Stimulated activated CD4-positive, alpha-beta T cell treated with anti-CD3 and anti-CD28 coated beads, Interleukin-2, amount 100 ng/mL, for 48 hours (primary cell): ENCODE results near the gene PLA2G12A.
A peak's percentile ranks its signal among the peaks of the same experiment; 100 is the strongest.
"Not testable (repeated sequence)": the region's sequence is repeated elsewhere in the genome, so short reads cannot be mapped to it uniquely, and the experiment has no call there.

Experiments
- DNase-seq, 2 donors: peaks; one replicate each; pipeline ENCODE4 v3.0.0-alpha.2; 2020

PLA2G12A gene

DNA sequence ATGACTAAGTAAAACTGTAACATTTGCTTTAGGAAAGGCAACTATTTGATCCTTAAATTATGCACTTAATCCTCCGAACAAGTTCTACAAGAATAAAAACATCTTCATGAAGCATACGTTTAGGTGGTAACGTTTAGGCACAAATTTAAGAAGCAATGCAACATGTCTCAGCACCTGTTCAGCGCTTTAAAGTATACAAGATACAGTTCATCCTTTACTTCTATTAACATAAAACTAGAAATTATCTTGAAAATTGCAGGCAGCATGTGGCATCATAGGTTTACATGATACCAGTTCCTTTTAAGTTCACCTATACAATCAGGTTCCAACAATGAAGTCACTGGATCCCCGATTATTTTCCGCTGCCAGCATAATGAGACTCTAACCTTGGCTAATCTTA, 1.5 kb downstream of the PLA2G12A start:
- no peak for DNase-seq

DNA sequence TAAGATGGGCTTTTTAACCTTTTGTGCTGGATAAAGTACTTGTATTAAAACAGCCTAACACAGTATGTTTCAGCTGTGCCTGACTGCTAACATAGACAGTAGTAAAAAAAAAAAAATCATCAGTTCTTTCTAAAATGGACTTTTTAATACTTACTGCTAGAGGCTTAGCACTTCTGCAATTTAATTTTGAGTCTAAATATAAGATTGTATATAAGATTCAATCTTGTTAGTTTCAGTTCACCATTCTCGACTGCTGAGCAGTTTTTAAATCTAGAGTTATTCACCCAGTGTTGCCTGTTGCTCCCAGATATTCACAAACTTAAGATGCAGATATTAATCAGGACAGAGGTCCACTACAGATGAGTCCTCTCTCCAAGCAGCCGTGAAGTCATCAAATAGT, 6.8 kb downstream of the PLA2G12A start:
- DNase-seq: no peak

DNA sequence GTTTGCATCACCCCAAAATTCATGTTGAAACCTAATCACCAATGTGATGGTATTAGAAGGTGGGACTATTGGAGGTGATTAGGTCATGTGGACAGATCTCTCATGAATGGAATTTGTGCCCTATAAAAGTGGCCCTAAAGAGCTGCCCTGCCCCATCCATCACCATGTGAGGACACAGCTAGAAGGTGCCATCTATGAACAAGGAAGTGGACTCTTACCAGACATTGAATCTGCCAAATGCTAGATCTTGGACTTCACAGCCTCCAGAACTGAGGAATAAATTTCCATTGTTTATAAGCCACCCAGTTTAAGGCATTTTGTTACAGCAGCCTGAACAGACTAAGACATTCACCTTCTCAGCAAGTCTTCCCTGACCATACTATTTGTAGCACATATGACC, 7.5 kb downstream of the PLA2G12A start:
- DNase-seq: no peak

- no peak for DNase-seq
These were observed 8.8 kb downstream of the PLA2G12A start for GRCh38 chr4:109721033-109721432.

- DNase-seq: no peak
These were observed 10.3 kb downstream of the PLA2G12A start for GRCh38 chr4:109719604-109720003.

DNA sequence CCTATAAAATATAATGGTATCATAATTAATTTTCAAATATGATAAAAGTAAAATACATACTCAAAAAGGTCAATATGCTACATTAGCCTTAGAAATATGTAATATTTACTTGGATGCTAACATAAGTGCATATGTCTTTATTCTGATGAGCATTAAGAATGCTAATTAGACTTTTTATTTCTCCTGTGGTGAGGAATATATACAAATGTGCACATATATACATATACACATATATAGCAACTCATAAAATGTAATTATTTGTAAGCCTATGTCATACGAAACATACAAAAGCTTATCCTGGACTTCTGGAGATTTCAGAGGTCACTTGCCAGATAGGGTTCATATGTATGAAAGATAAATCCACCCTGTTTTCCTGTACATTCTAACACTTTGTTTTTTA, 11.1 kb downstream of the PLA2G12A start:
- no peak for DNase-seq

DNA sequence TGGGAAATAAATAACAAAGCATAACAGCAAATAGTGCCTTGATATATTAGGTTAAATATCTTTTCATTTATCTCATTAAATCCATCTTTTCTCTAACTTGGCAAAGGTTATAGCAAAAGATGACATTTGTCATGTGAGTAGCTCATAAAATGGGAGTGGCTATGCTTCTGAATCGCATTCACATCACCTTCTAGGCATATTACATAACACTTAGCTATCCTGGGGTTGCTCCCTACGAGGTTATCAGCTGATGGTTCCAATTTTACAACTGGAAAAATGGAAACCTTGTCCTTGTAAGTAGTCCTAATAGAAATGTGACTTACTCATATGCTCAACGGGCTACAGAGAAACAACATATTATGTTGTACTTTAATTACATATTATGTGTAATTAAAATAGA, 16.4 kb downstream of the PLA2G12A start:
- no peak for DNase-seq

GRCh38 chr4:109708990-109709389, 20.9 kb downstream of the PLA2G12A start:
- DNase-seq: no peak

- DNase-seq: no peak
These were observed 21.4 kb downstream of the PLA2G12A start for GRCh38 chr4:109708435-109708834.

DNA sequence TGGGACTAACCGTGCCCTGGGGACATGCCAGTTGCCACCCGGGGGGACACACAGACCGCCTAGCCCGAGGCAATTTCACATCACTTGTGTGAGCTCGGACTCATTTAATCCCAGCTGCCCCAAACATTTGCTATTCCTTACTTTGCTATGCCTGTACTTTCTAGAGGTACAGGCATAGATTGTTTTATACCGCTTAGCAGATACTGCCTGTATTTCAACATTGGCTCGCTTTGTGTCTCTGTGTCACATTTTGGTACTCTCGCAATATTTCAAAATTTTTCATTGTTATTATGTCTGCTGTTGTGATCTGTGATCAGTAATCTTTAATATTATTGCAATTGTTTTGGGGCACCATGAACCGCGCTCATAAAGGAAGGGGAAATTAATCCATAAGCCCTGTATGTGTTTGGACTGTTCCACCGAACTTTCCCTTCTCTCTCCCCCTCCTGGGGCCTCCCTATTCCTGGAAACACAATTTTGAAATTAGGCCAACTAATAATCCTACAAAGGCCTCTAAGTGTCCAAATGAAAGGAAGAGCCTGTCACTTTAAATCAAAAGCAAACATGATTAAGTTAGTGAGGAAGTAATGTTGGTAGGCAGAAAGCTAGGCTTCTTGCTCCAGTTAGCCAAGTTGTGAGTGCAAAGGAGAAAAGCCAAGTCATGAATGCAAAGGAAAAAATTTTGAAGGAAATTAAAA, 26.1 kb downstream of the PLA2G12A start:
- DNase-seq: no peak

- DNase-seq: peak; percentile 60 to 64
These were observed 26.8 kb downstream of the PLA2G12A start, which contains the start of gene CASP6 for GRCh38 chr4:109702950-109703663. CASP6 (minus strand) TSS chr4:109703445; CDS start chr4:109703395, 50 bp downstream.

- DNase-seq: no peak
These were observed 28.1 kb downstream of the PLA2G12A start for GRCh38 chr4:109701566-109702410.

GRCh38 chr4:109699553-109700225, 30.2 kb downstream of the PLA2G12A start:
- no peak for DNase-seq

GRCh38 chr4:109698656-109699055, 31.2 kb downstream of the PLA2G12A start:
- no peak for DNase-seq

GRCh38 chr4:109691411-109691920, 38.4 kb downstream of the PLA2G12A start:
- DNase-seq: no peak

DNA sequence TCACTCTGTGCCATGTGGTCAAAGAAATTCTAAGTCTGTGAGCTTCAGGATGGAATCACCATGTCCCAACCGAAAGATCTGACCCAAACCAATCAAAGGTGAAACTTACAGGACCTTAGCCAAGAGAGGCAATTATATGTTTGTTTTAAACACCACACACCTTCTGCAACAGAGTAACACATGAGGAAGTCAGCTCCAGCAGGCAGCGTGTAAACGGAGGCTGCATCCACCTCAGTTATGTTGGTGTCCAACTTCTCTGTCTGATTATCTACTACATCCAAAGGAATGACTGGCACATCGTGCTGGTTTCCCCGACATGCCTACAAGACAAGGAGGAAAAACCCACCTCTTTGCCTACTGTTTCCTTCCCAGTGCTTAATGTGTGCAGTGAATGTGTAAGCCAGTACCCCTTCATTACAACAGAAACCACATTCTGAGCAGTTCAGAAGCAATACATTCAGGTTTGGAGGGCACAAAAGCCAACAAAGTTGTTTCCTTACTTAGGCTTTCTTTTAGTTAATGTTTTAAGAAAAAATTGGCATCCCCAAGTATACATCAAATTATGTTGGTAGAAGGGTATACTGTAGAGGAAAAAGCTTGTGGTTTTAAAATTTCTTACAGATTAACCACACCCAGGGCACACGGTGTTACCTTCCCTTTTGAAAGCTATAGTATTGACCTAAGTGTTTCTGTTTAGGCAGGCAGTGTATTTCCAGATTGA, 39.0 kb downstream of the PLA2G12A start:
- no peak for DNase-seq

DNA sequence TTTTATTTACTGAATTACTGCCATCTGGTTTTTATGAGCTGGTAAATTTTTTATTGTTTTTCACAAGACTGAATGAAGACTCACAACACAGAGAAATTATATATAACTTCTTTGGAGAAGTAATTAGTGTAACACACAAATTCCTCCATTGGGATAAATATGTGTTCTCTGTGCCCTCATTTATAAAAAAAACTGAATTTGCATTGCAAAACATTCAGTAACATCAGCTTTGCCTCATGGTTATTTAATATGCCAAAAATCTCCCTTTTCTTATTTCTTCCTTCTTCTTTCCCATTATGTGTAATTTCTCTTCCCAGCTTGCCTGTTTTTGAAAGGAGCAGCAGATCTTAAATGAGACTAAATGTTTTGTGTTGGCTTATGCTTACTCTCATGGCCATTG, 45.1 kb downstream of the PLA2G12A start:
- DNase-seq: no peak

- DNase-seq: no peak
These were observed 46.1 kb downstream of the PLA2G12A start for GRCh38 chr4:109683621-109684253.

GRCh38 chr4:109682875-109683274, 47.0 kb downstream of the PLA2G12A start:
- no peak for DNase-seq

- not testable (repeated sequence) for DNase-seq
These were observed 50.9 kb downstream of the PLA2G12A start for GRCh38 chr4:109678925-109679324.

DNA sequence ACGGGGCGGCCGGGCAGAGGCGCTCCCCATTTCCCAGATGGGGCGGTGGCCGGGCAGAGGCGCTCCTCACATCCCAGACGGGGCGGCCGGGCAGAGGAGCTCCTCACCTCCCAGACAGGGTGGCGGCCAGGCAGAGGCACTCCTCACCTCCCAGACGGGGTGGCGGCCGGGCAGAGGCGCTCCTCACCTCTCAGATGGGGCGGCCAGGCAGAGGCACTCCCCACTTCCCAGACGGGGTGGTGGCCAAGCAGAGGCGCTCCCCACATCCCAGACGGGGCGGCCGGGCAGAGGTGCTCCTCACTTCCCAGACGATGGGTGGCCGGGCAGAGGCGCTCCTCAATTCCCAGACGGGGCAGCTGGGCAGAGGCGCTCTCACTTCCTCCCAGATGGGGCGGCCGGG, 51.4 kb downstream of the PLA2G12A start:
- DNase-seq: not testable (repeated sequence)

GRCh38 chr4:109676886-109677285, 53.0 kb downstream of the PLA2G12A start:
- no peak for DNase-seq
